Measurements from ENCODE around the gene CRIP2. TPM values are rescaled to one million over a fixed set of nuclear protein-coding genes. Genes with fewer than 3 reads are reported as not detected.

Gene CRIP2
- total and polyA plus RNA-seq, 2 of the 13 experiments (the other 11 are each of a cell fraction or from before 2014, with no cell fraction given), result 31.6 to 37.9 TPM

- TF ChIP-seq ZBTB10 (CRISPR knock-in tag; IDR thresholded peaks at IDR 0.05; ENCODE audit: borderline replicate concordance) (no peak), ZNF124 (CRISPR knock-in tag; IDR thresholded peaks at IDR 0.05) (no peak), HNRNPL (IDR thresholded peaks at IDR 0.05; ENCODE audit: low read depth, low read length) (peak; percentile 78; the same call in 1 of the 2 replicates), FOXP4 (CRISPR knock-in tag; IDR thresholded peaks at IDR 0.05) (0 out of 2 replicates have a peak, but pooled peaks have one; percentile 11), ZFP37 (CRISPR knock-in tag; IDR thresholded peaks at IDR 0.05; ENCODE audit: borderline replicate concordance) (no peak), NCOA1 (CRISPR knock-in tag; IDR thresholded peaks at IDR 0.05) (no peak), E2F1 (CRISPR knock-in tag; IDR thresholded peaks at IDR 0.05) (no peak), ZNF501 (CRISPR knock-in tag; IDR thresholded peaks at IDR 0.05) (no peak), ZNF407 (CRISPR knock-in tag; IDR thresholded peaks at IDR 0.05; ENCODE audit: not compliant biosample characterization) (no peak), MTERF4 (CRISPR knock-in tag; IDR thresholded peaks at IDR 0.05) (no peak), ZBTB1 (CRISPR knock-in tag; IDR thresholded peaks at IDR 0.05; ENCODE audit: borderline replicate concordance) (no peak), NFYB (CRISPR knock-in tag; IDR thresholded peaks at IDR 0.05) (no peak), ZNF234 (CRISPR knock-in tag; conservative IDR thresholded peaks at IDR 0.05) (no peak)
Observed at GRCh38 chr14:105502446-105503295, 28.1 kb downstream of the CRIP2 start (continued).

Measured in HepG2 (cell line).